ENCODE results near the gene SLC39A11. TPM values are rescaled to one million over a fixed set of nuclear protein-coding genes. Genes with fewer than 3 reads are reported as not detected.
A peak's percentile ranks its signal among the peaks of the same experiment; 100 is the strongest.

SLC39A11 gene
- total and polyA plus RNA-seq, 2 of the 13 experiments (the other 11 are each of a cell fraction or from before 2014, with no cell fraction given): 17.2 to 31.5 TPM

- TF ChIP-seq ZSCAN5A (CRISPR knock-in tag; IDR thresholded peaks at IDR 0.05; ENCODE audit: borderline replicate concordance): no peak
- no peak for TF ChIP-seq FOXA1 (IDR thresholded peaks at IDR 0.05)
- no peak for TF ChIP-seq FOXA1 (CRISPR knock-in tag; IDR thresholded peaks at IDR 0.05)
- peak; percentile 56; the same call in 1 of the 2 replicates for TF ChIP-seq ZNF691 (CRISPR knock-in tag; IDR thresholded peaks at IDR 0.05; ENCODE audit: borderline replicate concordance, low read depth)
- TF ChIP-seq ZNF431 (CRISPR knock-in tag; IDR thresholded peaks at IDR 0.05; ENCODE audit: borderline replicate concordance, low read depth): peak; percentile 49; the same call in 1 of the 2 replicates
- TF ChIP-seq ZMAT5 (CRISPR knock-in tag; IDR thresholded peaks at IDR 0.05; ENCODE audit: borderline replicate concordance, low read depth): no peak
- TF ChIP-seq HNF4A (CRISPR knock-in tag; IDR thresholded peaks at IDR 0.05): peak; percentile 63
- no peak for TF ChIP-seq ZNF136 (CRISPR knock-in tag; IDR thresholded peaks at IDR 0.05; ENCODE audit: low read depth)
- TF ChIP-seq ATF4 (CRISPR knock-in tag; IDR thresholded peaks at IDR 0.05): 0 out of 4 replicates have a peak, but pooled peaks of 1 of the 2 experiments have one; percentile 48
- peak; percentile 83 for TF ChIP-seq GATAD2A (CRISPR knock-in tag; IDR thresholded peaks at IDR 0.05)
- no peak for TF ChIP-seq PLRG1 (conservative IDR thresholded peaks at IDR 0.05)
- TF ChIP-seq ZIK1 (CRISPR knock-in tag; IDR thresholded peaks at IDR 0.05; ENCODE audit: borderline replicate concordance, low read depth): no peak
- TF ChIP-seq ZNF607 (CRISPR knock-in tag; IDR thresholded peaks at IDR 0.05; ENCODE audit: borderline replicate concordance): no peak
- TF ChIP-seq FOXP1 (IDR thresholded peaks at IDR 0.05): peak; percentile 17; the same call in 1 of the 2 replicates
- TF ChIP-seq FOXP1 (CRISPR knock-in tag; IDR thresholded peaks at IDR 0.05): peak; percentile 86
- TF ChIP-seq ZNF441 (CRISPR knock-in tag; IDR thresholded peaks at IDR 0.05; ENCODE audit: borderline replicate concordance): peak; percentile 46; the same call in 1 of the 2 replicates
- peak; percentile 73 for TF ChIP-seq HMG20A (CRISPR knock-in tag; IDR thresholded peaks at IDR 0.05; ENCODE audit: borderline replicate concordance)
- no peak for TF ChIP-seq ZBTB42 (CRISPR knock-in tag; IDR thresholded peaks at IDR 0.05)
- TF ChIP-seq MBD4 (IDR thresholded peaks at IDR 0.05; ENCODE audit: borderline replicate concordance, low read length): no peak
- peak; percentile 52; the same call in 1 of the 2 replicates for TF ChIP-seq RXRA (CRISPR knock-in tag; IDR thresholded peaks at IDR 0.05)
- no peak for TF ChIP-seq IRX3 (CRISPR knock-in tag; IDR thresholded peaks at IDR 0.05; ENCODE audit: borderline replicate concordance, low read depth)
- TF ChIP-seq DNMT1 (CRISPR knock-in tag; IDR thresholded peaks at IDR 0.05): no peak
- no peak for TF ChIP-seq HDAC6 (IDR thresholded peaks at IDR 0.05; ENCODE audit: low read depth, low read length)
- peak; percentile 81; the same call in 1 of the 2 replicates for TF ChIP-seq KLF6 (CRISPR knock-in tag; IDR thresholded peaks at IDR 0.05)
- peak; percentile 52; the same call in 1 of the 2 replicates for TF ChIP-seq YEATS2 (CRISPR knock-in tag; IDR thresholded peaks at IDR 0.05; ENCODE audit: borderline replicate concordance)
- TF ChIP-seq ZNF235 (CRISPR knock-in tag; IDR thresholded peaks at IDR 0.05; ENCODE audit: borderline replicate concordance): no peak
- peak; percentile 87 for TF ChIP-seq MLX (CRISPR knock-in tag; IDR thresholded peaks at IDR 0.05)
These were observed 270.0 kb downstream of the SLC39A11 start (continued) for GRCh38 chr17:72822358-72823023.

Data from HepG2 (cell line).